ENCODE results near the gene EMC6.

Gene EMC6

GRCh38 chr17:3668279-3669084, at the start of gene EMC6, which contains the start of gene TAX1BP3:
EMC6 (plus strand) TSS chr17:3668812; CDS start chr17:3669147, 335 bp downstream.
TAX1BP3 (minus strand) TSS chr17:3668578; CDS start chr17:3668526, 52 bp downstream.
- Histone ChIP-seq H3K27me3 (no peaks in the 10 kb centered on the region), H3K4me2 (peak within 1 kb of the TSS; percentile 99), H4K20me1 (peaks cover 72% of the 10 kb centered on the region), H3K4me3 (peak within 1 kb of the TSS; percentile 86), H3K27ac (peak within 1 kb of the TSS; percentile 85), H3K9ac (peak within 1 kb of the TSS; percentile 90), H3K36me3 (peaks cover 52% of the 10 kb centered on the region), H3K9me3 (no peaks in the 10 kb centered on the region), H3K4me1 (peaks cover 35% of the 10 kb centered on the region)
- TF ChIP-seq Cebpa-rat (IDR thresholded peaks at IDR 0.05), result no peak

GRCh38 chr17:3621146-3621720, 47.4 kb upstream of the EMC6 start:
- Histone ChIP-seq H3K4me2 (peak overlapping the region; percentile 32; the same call in 1 of the 2 replicates), H3K4me3 (no peak overlapping the region), H3K4me1 (peaks cover 16% of the 10 kb centered on the region), H3K36me3 (peaks cover 97% of the 10 kb centered on the region), H3K27me3 (no peaks in the 10 kb centered on the region; the same call in 1 of the 2 replicates), H3K9ac (no peak overlapping the region), H3K27ac (no peak overlapping the region), H4K20me1 (no peaks in the 10 kb centered on the region), H3K9me3 (no peaks in the 10 kb centered on the region)
- no peak for TF ChIP-seq Cebpa-rat (IDR thresholded peaks at IDR 0.05)

- H3K4me1 ChIP-seq, result peaks cover 16% of the 10 kb centered on the region
- no peak overlapping the region for H3K27ac ChIP-seq
- peaks cover 97% of the 10 kb centered on the region for H3K36me3 ChIP-seq
- H3K27me3 ChIP-seq, result no peaks in the 10 kb centered on the region; the same call in 1 of the 2 replicates
- no peak overlapping the region for H3K4me2 ChIP-seq
- TF ChIP-seq Cebpa-rat (IDR thresholded peaks at IDR 0.05), result no peak
- no peak overlapping the region for H3K9ac ChIP-seq
- H4K20me1 ChIP-seq, result peaks cover 5% of the 10 kb centered on the region; the same call in 1 of the 2 replicates
- H3K9me3 ChIP-seq, result no peaks in the 10 kb centered on the region
- H3K4me3 ChIP-seq, result no peak overlapping the region
These were observed 45.5 kb upstream of the EMC6 start for GRCh38 chr17:3622977-3623594.

GRCh38 chr17:3626831-3627768, 41.5 kb upstream of the EMC6 start:
- H3K27ac ChIP-seq, result no peak overlapping the region
- H3K9me3 ChIP-seq, result no peaks in the 10 kb centered on the region
- H3K4me3 ChIP-seq, result no peak overlapping the region
- H3K4me1 ChIP-seq, result peaks cover 18% of the 10 kb centered on the region
- H3K4me2 ChIP-seq, result no peak overlapping the region
- H3K36me3 ChIP-seq, result peaks cover 95% of the 10 kb centered on the region
- H4K20me1 ChIP-seq, result peaks cover 21% of the 10 kb centered on the region; the same call in 1 of the 2 replicates
- H3K9ac ChIP-seq, result no peak overlapping the region
- no peak for TF ChIP-seq Cebpa-rat (IDR thresholded peaks at IDR 0.05)
- H3K27me3 ChIP-seq, result no peaks in the 10 kb centered on the region; the same call in 1 of the 2 replicates

GRCh38 chr17:3627769-3628167, 40.8 kb upstream of the EMC6 start:
- H3K27me3 ChIP-seq, result no peaks in the 10 kb centered on the region; the same call in 1 of the 2 replicates
- H4K20me1 ChIP-seq, result peaks cover 26% of the 10 kb centered on the region; the same call in 1 of the 2 replicates
- H3K9ac ChIP-seq, result no peak overlapping the region
- no peak overlapping the region for H3K27ac ChIP-seq
- no peaks in the 10 kb centered on the region for H3K9me3 ChIP-seq
- no peak overlapping the region for H3K4me3 ChIP-seq
- peaks cover 95% of the 10 kb centered on the region for H3K36me3 ChIP-seq
- no peak for TF ChIP-seq Cebpa-rat (IDR thresholded peaks at IDR 0.05)
- no peak overlapping the region for H3K4me2 ChIP-seq
- peaks cover 20% of the 10 kb centered on the region; the same call in 1 of the 2 replicates for H3K4me1 ChIP-seq

- Histone ChIP-seq H3K36me3 (peaks cover 71% of the 10 kb centered on the region), H3K4me1 (peaks cover 34% of the 10 kb centered on the region)
These were observed 37.8 kb upstream of the EMC6 start for GRCh38 chr17:3630781-3631180.

GRCh38 chr17:3632287-3632686, 36.3 kb upstream of the EMC6 start:
- Histone ChIP-seq H3K36me3 (peaks cover 56% of the 10 kb centered on the region), H3K27ac (no peak overlapping the region), H3K27me3 (no peaks in the 10 kb centered on the region), H3K4me2 (no peak overlapping the region), H3K9me3 (no peaks in the 10 kb centered on the region), H3K4me1 (peaks cover 39% of the 10 kb centered on the region), H3K4me3 (no peak overlapping the region), H4K20me1 (peaks cover 26% of the 10 kb centered on the region; the same call in 1 of the 2 replicates), H3K9ac (no peak overlapping the region)
- no peak for TF ChIP-seq Cebpa-rat (IDR thresholded peaks at IDR 0.05)

More at GRCh38 chr17:3630781-3631180, 37.8 kb upstream of the EMC6 start:
- Histone ChIP-seq H3K9me3 (no peaks in the 10 kb centered on the region), H4K20me1 (peaks cover 26% of the 10 kb centered on the region; the same call in 1 of the 2 replicates), H3K4me3 (no peak overlapping the region), H3K4me2 (0 out of 2 replicates have a peak overlapping the region, but pooled peaks have one; percentile 22), H3K9ac (no peak overlapping the region), H3K27ac (peak overlapping the region; percentile 60; the same call in 1 of the 2 replicates), H3K27me3 (no peaks in the 10 kb centered on the region)
- no peak for TF ChIP-seq Cebpa-rat (IDR thresholded peaks at IDR 0.05)

GRCh38 chr17:3635474-3636153, 33.0 kb upstream of the EMC6 start:
- Histone ChIP-seq H3K27ac (peak overlapping the region; percentile 99), H3K9ac (peak overlapping the region; percentile 98), H3K9me3 (no peaks in the 10 kb centered on the region), H4K20me1 (peaks cover 12% of the 10 kb centered on the region; the same call in 1 of the 2 replicates), H3K4me2 (peak overlapping the region; percentile 71), H3K4me1 (peaks cover 72% of the 10 kb centered on the region), H3K36me3 (peaks cover 23% of the 10 kb centered on the region), H3K27me3 (no peaks in the 10 kb centered on the region), H3K4me3 (peak overlapping the region; percentile 87)
- TF ChIP-seq Cebpa-rat (IDR thresholded peaks at IDR 0.05), result no peak

Data from BLaER1 (cell line).